Measurements from ENCODE around the gene PHLDB2.

GRCh38 chr3:111824351-111824750 is 34.7 kb upstream of the PHLDB2 start:
- no peak for TF ChIP-seq RCOR1 (conservative IDR thresholded peaks at IDR 0.05; ENCODE audit: low read depth, low read length)
- TF ChIP-seq ELK1 (IDR thresholded peaks at IDR 0.05; ENCODE audit: low read depth, low read length), result no peak
- no peak for TF ChIP-seq SREBF2 (IDR thresholded peaks at IDR 0.05; ENCODE audit: low read length)
- no peak for TF ChIP-seq BCLAF1 (IDR thresholded peaks at IDR 0.05)
- no peak for TF ChIP-seq E4F1 (IDR thresholded peaks at IDR 0.05; ENCODE audit: borderline replicate concordance, partially characterized antibody)
- no peak for TF ChIP-seq CTCF (IDR thresholded peaks at IDR 0.05 in 2 of 3, conservative IDR thresholded peaks at IDR 0.05 in 1 of 3; ENCODE audit: control insufficient read depth in 2 of 3, extremely low read depth in 1 of 3, insufficient read depth in 1 of 3, low read depth in 3 of 3, low read length in 3 of 3)
- no peak for TF ChIP-seq ATF2 (IDR thresholded peaks at IDR 0.05; ENCODE audit: low read length)
- no peak for TF ChIP-seq NFIC (IDR thresholded peaks at IDR 0.05; ENCODE audit: low read depth, low read length)
- TF ChIP-seq POLR2A (IDR thresholded peaks at IDR 0.05; ENCODE audit: low read depth, low read length), result no peak
- no peak for TF ChIP-seq TBL1XR1 (IDR thresholded peaks at IDR 0.05; ENCODE audit: low read depth, low read length)
- no peak for TF ChIP-seq RAD21 (IDR thresholded peaks at IDR 0.05; ENCODE audit: insufficient read depth, low read depth, low read length)
- no peak for TF ChIP-seq GABPA (IDR thresholded peaks at IDR 0.05; ENCODE audit: low read depth)
- TF ChIP-seq POLR2AphosphoS5 (IDR thresholded peaks at IDR 0.05; ENCODE audit: low read length), result no peak
- TF ChIP-seq SP1 (IDR thresholded peaks at IDR 0.05; ENCODE audit: low read depth, low read length), result no peak
